Measurements from ENCODE around the gene A1CF.

GRCh38 chr10:50857579-50857978 lies 27.8 kb downstream of the A1CF start:
- TF ChIP-seq CTCF (IDR thresholded peaks at IDR 0.05) (no peak), POLR2A (IDR thresholded peaks at IDR 0.05) (no peak)

All from right lobe of liver (tissue), 4 donors.